ENCODE results near the gene TFG. TPM values are rescaled to one million over a fixed set of nuclear protein-coding genes. Genes with fewer than 3 reads are reported as not detected.

TFG gene
- total RNA-seq, 1 donor from 2014 or later = 44.5 TPM

GRCh38 chr3:100730524-100730923 lies 21.2 kb downstream of the TFG start:
- no peak for DNase-seq
- ChIA-PET CTCF (no interaction called here), POLR2A (interaction anchor here (0.6 kb wide), 1 partner anchor 479 kb away, joined by 3 read pairs; no protein-coding TSS in a partner anchor)
- Mint-ChIP-seq H3K9me3 (no peaks in the 10 kb centered on the region), H3K27ac (no peak overlapping the region), H3K27me3 (no peaks in the 10 kb centered on the region), H3K4me3 (no peak overlapping the region), H3K36me3 (ENCODE audit: low read depth) (peaks cover 69% of the 10 kb centered on the region), H3K4me1 (peaks cover 3% of the 10 kb centered on the region)
- TF ChIP-seq, protein P1, sequence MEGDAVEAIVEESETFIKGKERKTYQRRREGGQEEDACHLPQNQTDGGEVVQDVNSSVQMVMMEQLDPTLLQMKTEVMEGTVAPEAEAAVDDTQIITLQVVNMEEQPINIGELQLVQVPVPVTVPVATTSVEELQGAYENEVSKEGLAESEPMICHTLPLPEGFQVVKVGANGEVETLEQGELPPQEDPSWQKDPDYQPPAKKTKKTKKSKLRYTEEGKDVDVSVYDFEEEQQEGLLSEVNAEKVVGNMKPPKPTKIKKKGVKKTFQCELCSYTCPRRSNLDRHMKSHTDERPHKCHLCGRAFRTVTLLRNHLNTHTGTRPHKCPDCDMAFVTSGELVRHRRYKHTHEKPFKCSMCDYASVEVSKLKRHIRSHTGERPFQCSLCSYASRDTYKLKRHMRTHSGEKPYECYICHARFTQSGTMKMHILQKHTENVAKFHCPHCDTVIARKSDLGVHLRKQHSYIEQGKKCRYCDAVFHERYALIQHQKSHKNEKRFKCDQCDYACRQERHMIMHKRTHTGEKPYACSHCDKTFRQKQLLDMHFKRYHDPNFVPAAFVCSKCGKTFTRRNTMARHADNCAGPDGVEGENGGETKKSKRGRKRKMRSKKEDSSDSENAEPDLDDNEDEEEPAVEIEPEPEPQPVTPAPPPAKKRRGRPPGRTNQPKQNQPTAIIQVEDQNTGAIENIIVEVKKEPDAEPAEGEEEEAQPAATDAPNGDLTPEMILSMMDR (IDR thresholded peaks at IDR 0.05) = no peak
- no peak for ATAC-seq (ENCODE audit: low read depth)
- intact Hi-C loops (cut with micrococcal nuclease) = no loop called here

DNA sequence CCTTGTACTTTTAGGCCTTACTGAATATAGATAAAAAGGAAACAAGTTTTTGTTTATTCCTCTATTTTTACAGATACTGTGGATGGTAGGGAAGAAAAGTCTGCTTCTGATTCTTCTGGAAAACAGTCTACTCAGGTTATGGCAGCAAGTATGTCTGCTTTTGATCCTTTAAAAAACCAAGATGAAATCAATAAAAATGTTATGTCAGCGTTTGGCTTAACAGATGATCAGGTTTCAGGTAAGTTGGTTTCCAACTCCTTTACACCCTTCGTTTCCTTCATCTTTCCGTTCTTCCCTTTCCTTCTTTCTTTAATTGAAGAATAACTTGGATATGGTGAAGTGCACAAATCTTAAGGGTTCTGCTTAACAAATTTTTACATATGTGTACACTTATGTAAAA lies 23.1 kb downstream of the TFG start:
- no peak for ATAC-seq (ENCODE audit: low read depth)
- Mint-ChIP-seq H3K9me3 (no peaks in the 10 kb centered on the region), H3K27me3 (no peaks in the 10 kb centered on the region), H3K36me3 (ENCODE audit: low read depth) (peaks cover 69% of the 10 kb centered on the region), H3K4me1 (no peaks in the 10 kb centered on the region), H3K27ac (no peak overlapping the region), H3K4me3 (no peak overlapping the region)
- ChIA-PET POLR2A (no interaction called here), CTCF (no interaction called here)
- no peak for DNase-seq
- TF ChIP-seq, protein P1 (IDR thresholded peaks at IDR 0.05) = no peak
- intact Hi-C loops (cut with micrococcal nuclease) = no loop called here

DNA sequence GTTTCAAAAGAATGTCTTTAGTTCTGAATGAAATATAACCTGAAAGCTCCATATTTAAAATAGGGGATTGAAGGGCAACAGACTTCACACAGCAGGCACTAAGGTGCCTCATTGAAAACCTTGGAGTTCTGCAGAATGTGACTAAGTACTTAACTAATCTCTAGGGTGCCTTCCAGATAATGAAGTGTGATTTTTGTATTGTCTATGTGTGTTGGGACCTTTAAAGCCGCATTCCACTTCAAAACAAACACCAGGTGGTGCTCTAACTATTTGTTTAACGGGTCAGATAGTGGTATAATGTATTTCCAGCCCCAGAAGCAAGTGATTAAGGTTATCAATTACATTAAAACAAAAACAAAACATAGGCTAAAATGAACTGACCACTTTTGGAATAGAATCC lies 28.0 kb downstream of the TFG start:
- POLR2A ChIA-PET = no interaction called here
- no peak overlapping the region for H3K27ac Mint-ChIP-seq
- no peak for DNase-seq
- H3K4me1 Mint-ChIP-seq = no peaks in the 10 kb centered on the region
- H3K27me3 Mint-ChIP-seq = no peaks in the 10 kb centered on the region
- H3K4me3 Mint-ChIP-seq = no peak overlapping the region
- H3K9me3 Mint-ChIP-seq = no peaks in the 10 kb centered on the region
- no peak for ATAC-seq (ENCODE audit: low read depth)
- peaks cover 77% of the 10 kb centered on the region for H3K36me3 Mint-ChIP-seq (ENCODE audit: low read depth)
- CTCF ChIA-PET = no interaction called here
- intact Hi-C loops (cut with micrococcal nuclease) = loop anchor here (1.0 to 2.0 kb wide), 2 partner anchors 645 to 899 kb away; no protein-coding TSS in a partner anchor
- TF ChIP-seq, protein P1 (IDR thresholded peaks at IDR 0.05) = no peak

GRCh38 chr3:100740207-100740606 lies 30.9 kb downstream of the TFG start:
- intact Hi-C loops (cut with micrococcal nuclease) = loop anchor here (10.0 kb wide), 1 partner anchor 275 kb away; no protein-coding TSS in a partner anchor
- TF ChIP-seq, protein P1 (IDR thresholded peaks at IDR 0.05) = no peak
- H3K36me3 Mint-ChIP-seq (ENCODE audit: low read depth) = peaks cover 80% of the 10 kb centered on the region
- no peaks in the 10 kb centered on the region for H3K4me1 Mint-ChIP-seq
- H3K27me3 Mint-ChIP-seq = no peaks in the 10 kb centered on the region
- ChIA-PET POLR2A (no interaction called here), CTCF (interaction anchor here (0.7 kb wide), 1 partner anchor 14 kb away, joined by 3 read pairs; no protein-coding TSS in a partner anchor)
- DNase-seq = no peak
- H3K27ac Mint-ChIP-seq = no peak overlapping the region
- no peak for ATAC-seq (ENCODE audit: low read depth)
- no peak overlapping the region for H3K4me3 Mint-ChIP-seq
- H3K9me3 Mint-ChIP-seq = no peaks in the 10 kb centered on the region

GRCh38 chr3:100743535-100743934 lies 34.2 kb downstream of the TFG start:
- Mint-ChIP-seq H3K36me3 (ENCODE audit: low read depth) (peaks cover 79% of the 10 kb centered on the region), H3K4me1 (no peaks in the 10 kb centered on the region), H3K27me3 (no peaks in the 10 kb centered on the region), H3K4me3 (no peak overlapping the region), H3K9me3 (no peaks in the 10 kb centered on the region), H3K27ac (no peak overlapping the region)
- TF ChIP-seq, protein P1 (IDR thresholded peaks at IDR 0.05) = no peak
- ChIA-PET CTCF (no interaction called here), POLR2A (no interaction called here)
- no peak for ATAC-seq (ENCODE audit: low read depth)
- DNase-seq = no peak
- intact Hi-C loops (cut with micrococcal nuclease) = loop anchor here (10.0 kb wide), 1 partner anchor 279 kb away; no protein-coding TSS in a partner anchor
